ENCODE results near the gene HOXC6.
A peak's percentile ranks its signal among the peaks of the same experiment; 100 is the strongest.

Gene HOXC6

DNA sequence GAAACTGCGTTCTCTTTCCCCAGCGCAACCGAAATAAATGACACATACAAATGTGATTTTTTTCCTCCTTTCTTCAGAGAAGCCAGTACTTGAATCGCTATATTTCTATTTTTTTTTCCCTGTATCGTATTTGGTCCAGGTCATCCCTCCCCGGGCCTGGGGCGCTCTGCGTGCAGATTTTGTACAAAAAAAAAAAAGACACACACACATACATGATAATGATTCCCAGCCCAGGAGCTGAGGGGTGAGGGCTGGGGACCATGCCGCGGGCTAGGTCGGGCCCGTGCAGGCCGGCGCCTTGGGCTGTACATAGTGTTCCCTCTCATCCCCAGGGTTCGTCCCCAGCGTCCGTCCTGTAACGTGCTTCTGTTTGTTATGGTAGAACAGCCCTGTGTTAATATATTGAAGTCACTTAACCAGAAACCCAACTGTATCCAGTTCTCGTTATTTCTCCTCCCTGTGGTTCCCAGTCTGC is 25.3 kb upstream of the HOXC6 start:
- no peak for DNase-seq (ENCODE audit: low read depth)

DNA sequence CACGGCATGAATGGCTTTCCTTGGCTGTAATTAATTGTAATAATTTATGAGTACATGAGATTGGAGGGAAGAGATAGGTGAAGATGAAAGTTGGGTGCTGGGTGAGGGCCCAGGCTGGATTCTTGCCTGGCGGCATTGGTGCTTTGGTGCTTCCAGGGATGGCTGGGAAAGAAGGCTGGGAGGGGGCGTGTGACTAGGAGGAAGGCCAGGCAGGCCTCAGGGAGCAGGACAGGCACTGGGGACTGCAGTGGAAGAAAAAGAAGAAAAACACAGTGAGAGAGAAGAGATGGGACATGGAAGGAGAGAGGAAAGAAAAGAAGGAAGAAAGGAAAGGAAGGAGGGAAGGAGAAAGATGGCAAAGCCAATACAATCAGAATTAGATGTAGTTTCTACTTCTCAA is 24.6 kb upstream of the HOXC6 start:
- no peak for DNase-seq (ENCODE audit: low read depth)

- DNase-seq (ENCODE audit: low read depth): no peak
Observed at GRCh38 chr12:54004063-54004840, 24.0 kb upstream of the HOXC6 start.

- DNase-seq (ENCODE audit: low read depth): no peak
Observed at GRCh38 chr12:54004841-54005530, 23.3 kb upstream of the HOXC6 start.

DNA sequence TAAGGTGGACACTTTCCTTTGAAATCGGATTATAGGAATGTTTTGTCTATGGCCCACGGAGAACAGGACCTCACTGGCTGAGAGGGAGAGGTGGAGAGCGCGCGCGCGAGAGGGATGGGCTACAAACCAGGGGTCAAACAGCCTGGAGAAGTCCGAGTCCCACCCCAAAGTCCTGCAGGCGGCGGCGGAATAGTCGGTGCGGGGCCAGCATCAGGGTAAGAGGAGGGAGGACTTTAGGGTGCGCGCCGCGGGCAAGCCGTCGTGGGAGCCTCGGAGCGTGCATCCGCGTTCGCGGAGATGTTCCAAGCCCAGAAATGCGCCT is 22.7 kb upstream of the HOXC6 start:
- DNase-seq (ENCODE audit: low read depth): no peak

DNA sequence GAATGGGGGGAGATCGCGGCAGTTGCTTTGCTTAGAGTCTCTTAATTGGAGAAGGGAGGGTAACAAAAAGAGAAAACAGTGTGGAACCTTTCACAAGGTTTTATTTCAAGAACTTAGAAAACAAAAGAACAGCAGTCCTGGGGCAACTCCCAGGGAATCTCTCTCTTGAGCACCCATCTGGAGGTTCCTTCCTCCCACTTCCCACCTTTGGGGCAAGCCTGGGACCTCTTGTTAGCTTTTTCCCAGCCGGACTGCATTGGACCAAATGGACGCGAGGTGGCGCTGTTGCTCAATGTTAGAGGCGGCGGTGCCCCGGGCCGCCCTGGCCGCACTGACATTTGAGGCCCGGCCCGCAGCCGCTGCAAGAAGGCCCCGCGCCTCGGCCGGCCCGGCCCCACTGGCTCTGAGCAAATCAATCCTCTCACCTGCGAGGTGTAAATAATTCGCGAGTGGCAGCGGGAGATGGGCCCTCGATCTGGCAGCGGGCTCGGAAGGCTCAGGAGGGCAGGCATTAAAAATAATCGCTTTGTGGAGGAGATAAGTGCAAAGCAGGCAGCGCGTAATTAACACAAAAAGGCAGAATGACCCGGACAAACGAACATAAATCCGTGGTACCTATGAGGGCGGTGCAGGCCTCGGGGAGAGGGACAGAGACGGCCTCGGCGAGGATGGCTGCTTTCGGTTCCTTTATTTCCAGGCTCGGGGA is 22.2 kb upstream of the HOXC6 start:
- DNase-seq (ENCODE audit: low read depth): peak; percentile 68

GRCh38 chr12:54006559-54007220 is 21.6 kb upstream of the HOXC6 start:
- no peak for DNase-seq (ENCODE audit: low read depth)

- no peak for DNase-seq (ENCODE audit: low read depth)
Observed at GRCh38 chr12:54007538-54008259, 20.5 kb upstream of the HOXC6 start.

DNA sequence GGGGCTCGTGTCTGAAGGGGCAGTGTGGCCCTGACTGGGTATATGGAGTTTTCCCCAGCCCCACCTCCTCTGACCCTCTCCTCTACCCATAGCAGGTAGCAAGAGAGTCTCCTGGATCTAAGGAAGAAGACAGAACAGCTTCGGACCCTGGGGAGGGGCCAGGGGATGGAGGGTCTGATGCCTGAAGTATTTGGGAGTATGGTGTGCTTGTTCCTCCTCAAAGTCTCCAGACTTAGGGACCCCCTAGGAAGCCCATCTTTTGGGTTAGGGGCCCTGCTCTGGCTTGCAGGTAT is 20.0 kb upstream of the HOXC6 start:
- no peak for DNase-seq (ENCODE audit: low read depth)

DNA sequence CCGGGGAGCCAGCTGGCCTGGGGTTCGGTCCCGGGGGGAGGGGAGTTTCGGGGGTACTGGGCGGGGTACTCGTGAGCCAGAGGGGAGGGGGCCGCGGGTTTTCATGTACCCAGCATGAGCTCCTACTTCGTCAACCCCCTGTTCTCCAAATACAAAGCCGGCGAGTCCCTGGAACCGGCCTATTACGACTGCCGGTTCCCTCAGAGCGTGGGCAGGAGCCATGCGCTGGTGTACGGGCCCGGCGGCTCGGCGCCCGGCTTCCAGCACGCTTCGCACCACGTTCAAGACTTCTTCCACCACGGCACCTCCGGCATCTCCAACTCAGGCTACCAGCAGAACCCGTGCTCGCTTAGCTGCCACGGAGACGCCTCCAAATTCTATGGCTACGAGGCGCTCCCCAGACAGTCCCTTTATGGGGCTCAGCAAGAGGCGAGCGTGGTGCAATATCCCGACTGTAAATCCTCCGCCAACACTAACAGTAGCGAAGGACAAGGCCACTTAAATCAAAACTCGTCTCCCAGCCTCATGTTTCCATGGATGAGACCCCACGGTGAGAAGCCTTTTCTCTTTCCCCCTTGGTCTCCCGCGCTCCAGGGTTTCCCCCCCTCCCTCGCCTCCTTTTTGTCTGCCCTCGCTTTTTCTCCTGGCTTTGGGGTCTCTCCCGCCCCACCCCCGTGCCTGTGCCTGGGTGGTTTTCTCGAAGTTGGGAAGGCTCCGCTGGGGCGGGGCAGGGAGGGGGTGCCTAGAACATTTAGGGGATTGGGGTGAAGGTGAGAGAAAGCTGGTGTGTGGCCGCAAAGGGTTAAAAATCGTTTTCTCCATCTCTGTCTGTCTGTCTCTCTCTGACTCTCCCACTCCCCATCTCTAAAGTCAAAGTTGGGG is 18.8 kb upstream of the HOXC6 start:
- DNase-seq (ENCODE audit: low read depth): no peak

- no peak for DNase-seq (ENCODE audit: low read depth)
Observed at GRCh38 chr12:54010053-54010971, 17.9 kb upstream of the HOXC6 start.

- no peak for DNase-seq (ENCODE audit: low read depth)
Observed at GRCh38 chr12:54010972-54011664, 17.1 kb upstream of the HOXC6 start.

- no peak for DNase-seq (ENCODE audit: low read depth)
Observed at GRCh38 chr12:54011665-54012532, 16.3 kb upstream of the HOXC6 start.

GRCh38 chr12:54012631-54013409 is 15.4 kb upstream of the HOXC6 start:
- no peak for DNase-seq (ENCODE audit: low read depth)

GRCh38 chr12:54014377-54015017 is 13.7 kb upstream of the HOXC6 start:
- DNase-seq (ENCODE audit: low read depth): no peak

DNA sequence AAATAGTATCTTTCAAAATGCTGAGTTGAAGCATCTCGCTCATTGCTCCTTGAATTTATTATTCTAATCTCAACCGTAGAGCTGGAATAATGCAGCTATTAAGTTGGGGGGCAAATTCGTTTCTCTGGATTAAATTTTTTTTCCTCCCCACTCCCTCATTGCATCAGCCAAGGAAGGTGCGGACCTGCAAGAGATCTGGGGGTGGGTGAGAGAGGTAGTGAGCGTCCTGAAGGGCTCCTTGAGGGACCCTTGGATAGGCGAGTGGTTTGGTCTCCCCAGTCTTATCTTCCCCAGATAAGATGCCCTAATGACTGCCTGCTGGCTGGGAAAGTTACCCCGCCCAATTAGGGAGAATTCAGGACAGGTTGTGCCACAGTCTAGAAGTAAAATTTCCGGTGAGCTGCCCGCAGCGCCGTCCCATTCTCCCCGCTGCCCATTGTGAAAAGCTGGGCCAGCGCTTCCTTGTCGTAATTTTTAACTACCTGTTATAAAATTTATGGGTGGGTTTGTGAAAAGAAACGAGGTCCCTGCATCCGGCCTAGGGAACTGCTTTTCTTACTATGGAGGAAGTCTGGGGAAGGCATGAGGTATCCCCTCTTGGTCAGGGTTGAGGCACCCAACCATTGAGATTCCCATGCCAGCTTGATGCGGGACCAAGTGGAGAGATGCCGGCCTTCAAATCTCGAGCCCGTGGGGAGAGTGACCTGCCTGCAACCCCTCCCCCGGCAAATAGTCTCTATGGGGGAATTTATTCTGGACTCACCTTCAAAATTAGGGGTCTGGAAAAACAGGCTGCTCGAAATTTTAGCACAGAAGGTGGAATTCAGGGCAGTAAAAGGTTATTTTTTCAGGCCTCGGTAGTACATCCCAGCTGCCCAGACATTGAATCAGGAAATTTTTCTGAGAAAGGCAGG is 13.0 kb upstream of the HOXC6 start:
- DNase-seq (ENCODE audit: low read depth): no peak

All from stimulated activated CD4-positive, alpha-beta T cell treated with anti-CD3 and anti-CD28 coated beads, Interleukin-2, amount 100 ng/mL, for 4 hours (primary cell).